Urinary bladder (tissue), 4 donors: ENCODE data around the gene C19orf81. TPM values are rescaled to one million over a fixed set of nuclear protein-coding genes. Genes with fewer than 3 reads are reported as not detected.
A peak's percentile ranks its signal among the peaks of the same experiment; 100 is the strongest.

Experiments used
- DNase-seq: peaks from one replicate; pipeline ENCODE4 v3.0.0-alpha.2; 2015; ENCODE audit errors: extremely low spot score
- H3K27ac ChIP-seq: one replicate; pipeline ENCODE4 v1.5.1; 2013; ENCODE audit warnings: low read depth, mild to moderate bottlenecking, moderate library complexity
- H3K36me3 ChIP-seq: one replicate; pipeline ENCODE4 v1.6.1; 2013; ENCODE audit warnings: mild to moderate bottlenecking, moderate library complexity; ENCODE audit not compliant: insufficient read depth
- H3K4me1 ChIP-seq: one replicate; pipeline ENCODE4 v1.6.1; 2013; ENCODE audit warnings: mild to moderate bottlenecking, moderate library complexity; ENCODE audit not compliant: insufficient read depth
- H3K4me3 ChIP-seq: one replicate; pipeline ENCODE4 v1.5.1; 2013; ENCODE audit warnings: low read depth, low read length
- WGBS: extraction: QIAGEN DNeasy Blood & Tissue Kit; methylation state at CpG from one replicate; pipeline ENCODE4 v1.1.7; 2013; 5-methylcytosine and 5-hydroxymethylcytosine counted together
- polyA plus RNA-seq: library from polyadenylated mRNA; stranded (reverse); fragments of 200-250 nt; gene quantifications from one replicate; pipeline ENCODE4 v1.2.3, GENCODE V29; 2013
- total RNA-seq: library from RNA; depleted of rRNA; stranded (reverse); fragments of >200 nt; gene quantifications from one replicate; pipeline ENCODE4 v1.2.3, GENCODE V29; 2014
- donor health status: healthy with polysubstance abuse.
- donor health status: healthy.

C19orf81 gene
- total and polyA plus RNA-seq, 2 donors, result 0.94 TPM; not detected in 1

DNA sequence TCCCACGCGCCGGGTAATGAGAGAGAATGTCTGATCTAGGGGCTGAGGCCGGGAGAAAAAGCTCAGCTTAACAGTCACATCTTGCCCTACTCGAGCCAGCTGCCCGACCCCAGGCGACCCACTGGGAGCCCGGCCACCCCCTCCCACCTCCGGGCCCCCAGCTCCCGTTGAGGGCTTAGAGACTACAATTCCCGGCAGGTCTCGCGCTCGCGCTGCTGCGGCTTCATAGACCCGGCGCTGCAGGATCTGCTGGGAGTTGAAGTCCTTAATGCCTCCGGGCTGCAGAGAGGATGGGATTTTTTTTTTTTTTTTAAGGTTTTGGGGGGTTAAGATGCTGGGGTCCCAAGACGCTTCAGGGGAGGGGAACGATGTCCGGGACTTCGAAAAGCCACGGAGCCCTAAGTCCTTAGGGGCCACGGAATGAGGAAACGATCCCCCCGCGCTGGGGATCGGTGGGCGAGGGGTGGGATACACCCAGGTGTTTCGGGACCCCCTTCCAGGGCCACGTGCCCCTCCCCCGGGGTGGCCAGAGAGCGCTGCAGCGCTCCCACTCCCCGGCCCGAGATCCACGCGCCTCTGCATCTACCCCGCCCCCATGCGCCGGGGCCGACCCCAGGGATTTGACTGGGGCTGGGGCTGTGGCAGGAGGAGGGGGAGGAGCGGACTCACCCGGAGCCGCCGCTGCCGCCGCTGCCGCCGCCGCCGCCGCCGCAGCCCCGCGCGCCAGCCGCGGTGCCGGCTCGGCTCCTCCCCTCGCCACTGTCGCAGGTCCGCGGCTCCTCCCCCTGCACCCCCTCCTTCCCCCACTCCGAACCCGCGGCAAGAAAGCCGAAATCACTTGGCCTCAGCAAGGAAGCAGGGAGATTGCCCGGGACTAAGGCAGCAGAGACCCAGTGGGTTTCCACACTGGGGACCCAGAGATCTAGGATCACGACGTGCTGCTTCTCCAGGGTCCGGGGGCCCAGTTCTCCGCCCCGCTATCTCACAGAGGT, 9.8 kb upstream of the C19orf81 start, which contains the start of gene SYT3:
Gene SYT3, minus strand, starts transcription at position 761 of the 992 bp plus-strand sequence. CDS start 2,470 bp downstream, outside the sequence.
- WGBS, result 2% methylated on average over 76 of the region's 76 CpGs
- Histone ChIP-seq H3K4me3 (peak within 1 kb of the TSS; percentile 43), H3K27ac (no peak within 1 kb of the TSS), H3K4me1 (no peaks in the 10 kb centered on the region), H3K36me3 (no peaks in the 10 kb centered on the region)
- DNase-seq, result no peak

DNA sequence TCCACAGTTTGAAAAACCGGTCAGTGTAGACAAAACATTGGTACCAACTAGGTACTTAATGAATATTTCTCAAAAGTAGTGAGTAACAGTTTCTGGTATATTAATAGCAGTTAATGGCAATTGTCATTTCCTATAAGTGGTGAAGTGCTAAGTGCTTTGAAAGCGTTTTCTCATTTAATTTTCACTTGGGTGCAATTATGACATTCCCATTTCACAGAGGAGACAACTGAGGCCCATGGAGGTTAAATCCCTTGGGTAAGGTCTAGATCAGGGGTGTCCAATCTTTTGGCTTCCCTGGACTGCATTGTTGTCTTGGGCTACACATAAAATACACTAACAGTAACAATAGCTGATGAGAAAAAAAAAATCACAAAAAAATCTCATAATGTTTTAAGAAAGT, 8.9 kb upstream of the C19orf81 start:
- WGBS, result 74% methylated on average over 2 of the region's 2 CpGs
- Histone ChIP-seq H3K4me3 (no peak overlapping the region), H3K36me3 (no peaks in the 10 kb centered on the region), H3K4me1 (no peaks in the 10 kb centered on the region), H3K27ac (no peak overlapping the region)
- DNase-seq, result no peak

GRCh38 chr19:50644315-50644915, 4.8 kb upstream of the C19orf81 start:
- Histone ChIP-seq H3K36me3 (no peaks in the 10 kb centered on the region), H3K27ac (no peak overlapping the region), H3K4me3 (no peak overlapping the region), H3K4me1 (no peaks in the 10 kb centered on the region)
- WGBS, result 36% methylated on average over 1 of the region's 1 CpG
- no peak for DNase-seq

- Histone ChIP-seq H3K4me1 (no peaks in the 10 kb centered on the region), H3K36me3 (no peaks in the 10 kb centered on the region), H3K4me3 (no peak overlapping the region), H3K27ac (no peak overlapping the region)
- WGBS, result 72% methylated on average over 6 of the region's 6 CpGs
- DNase-seq, result no peak
These were observed 4.1 kb upstream of the C19orf81 start for GRCh38 chr19:50645107-50645506.

DNA sequence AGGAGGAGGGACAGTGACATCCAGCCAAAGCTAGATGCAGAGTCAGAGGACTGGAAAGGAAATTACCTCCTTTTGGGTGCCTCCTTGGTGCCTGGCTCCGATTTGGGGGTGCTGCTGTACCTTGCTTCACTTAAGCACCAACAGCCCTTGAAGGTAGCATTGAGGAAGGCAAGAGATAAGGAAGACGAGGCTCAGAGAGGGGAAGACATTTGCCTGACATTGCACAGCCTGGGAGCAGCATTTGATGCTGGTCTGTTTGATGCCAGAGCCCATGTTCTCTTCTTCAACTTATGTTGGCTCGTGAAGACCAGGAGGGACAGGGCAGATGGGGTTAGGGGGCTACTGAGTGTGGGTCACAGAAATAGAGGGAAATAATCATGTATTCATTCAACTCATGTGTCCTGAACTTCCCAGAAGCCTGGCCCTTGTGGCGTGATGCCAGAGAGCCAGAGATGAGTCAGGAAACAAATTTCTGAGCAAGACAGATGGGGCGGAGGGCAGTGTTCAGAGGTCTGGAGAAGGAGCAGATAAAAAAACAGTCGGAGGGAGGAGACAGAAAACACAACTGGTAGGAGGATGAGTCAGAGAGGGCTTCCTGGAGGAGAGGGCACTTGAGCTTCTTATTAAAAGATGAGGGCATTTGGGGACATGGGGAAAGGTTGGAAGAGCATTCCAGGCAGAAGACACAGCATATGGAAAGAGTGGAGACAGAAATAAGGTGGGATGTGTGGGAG, 3.0 kb upstream of the C19orf81 start:
- no peak for DNase-seq
- H3K4me1 ChIP-seq, result no peaks in the 10 kb centered on the region
- H3K36me3 ChIP-seq, result no peaks in the 10 kb centered on the region
- WGBS, result 42% methylated on average over 6 of the region's 6 CpGs
- no peak overlapping the region for H3K4me3 ChIP-seq
- no peak overlapping the region for H3K27ac ChIP-seq

GRCh38 chr19:50647879-50648615, 1.2 kb upstream of the C19orf81 start:
- Histone ChIP-seq H3K4me3 (no peak overlapping the region), H3K4me1 (no peaks in the 10 kb centered on the region), H3K27ac (no peak overlapping the region), H3K36me3 (no peaks in the 10 kb centered on the region)
- WGBS, result 72% methylated on average over 10 of the region's 10 CpGs
- no peak for DNase-seq

DNA sequence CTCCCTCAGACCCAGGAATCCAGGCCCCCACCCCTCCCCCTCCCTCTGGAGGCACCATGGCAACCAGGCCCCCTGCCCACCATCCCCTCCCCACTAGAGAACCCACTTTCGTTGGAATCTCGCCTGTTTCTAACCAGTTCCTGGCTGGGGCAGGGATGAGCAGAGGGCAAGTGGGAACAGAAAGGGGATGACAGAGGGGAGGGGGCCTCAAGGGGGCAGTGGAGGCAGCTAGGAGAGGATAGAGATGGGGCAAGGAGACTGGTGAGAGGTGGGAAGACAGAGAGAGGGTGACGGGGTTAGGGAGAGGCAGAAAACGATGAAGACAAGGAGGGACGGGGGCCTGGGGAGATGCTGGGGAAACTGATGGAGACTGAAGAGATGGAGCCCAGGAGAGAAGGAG, 586 bp upstream of the C19orf81 start:
- no peak for DNase-seq
- WGBS, result 46% methylated on average over 5 of the region's 5 CpGs

DNA sequence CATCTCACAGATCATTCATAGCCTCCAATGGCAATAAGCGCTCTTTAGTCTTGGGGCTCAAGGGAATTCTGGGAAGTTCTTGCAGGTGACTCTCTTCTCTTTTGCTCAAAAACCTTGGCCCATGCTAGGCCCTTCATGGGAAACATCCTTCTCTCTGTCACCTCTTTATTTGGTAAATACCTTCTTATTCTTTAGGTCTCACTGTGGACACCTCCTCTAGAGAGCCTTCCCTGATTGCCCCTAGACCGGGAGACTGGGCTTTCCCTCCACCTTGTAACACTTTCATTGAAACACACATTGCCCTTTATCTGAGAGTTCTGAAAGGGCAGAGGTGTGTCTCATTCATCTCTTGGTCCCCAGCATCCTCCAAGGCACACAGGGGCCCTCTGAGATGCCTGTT, 1.9 kb downstream of the C19orf81 start:
- no peaks in the 10 kb centered on the region for H3K36me3 ChIP-seq
- WGBS, result 81% methylated on average over 2 of the region's 2 CpGs
- no peaks in the 10 kb centered on the region for H3K4me1 ChIP-seq
- DNase-seq, result no peak
- no peak overlapping the region for H3K27ac ChIP-seq
- H3K4me3 ChIP-seq, result no peak overlapping the region

More for the DNA sequence above, 586 bp upstream of the C19orf81 start:
- Histone ChIP-seq H3K4me1 (no peaks in the 10 kb centered on the region), H3K36me3 (no peaks in the 10 kb centered on the region), H3K4me3 (no peak overlapping the region), H3K27ac (no peak overlapping the region)

- DNase-seq, result no peak
- Histone ChIP-seq H3K27ac (no peak overlapping the region), H3K36me3 (no peaks in the 10 kb centered on the region), H3K4me3 (no peak overlapping the region), H3K4me1 (no peaks in the 10 kb centered on the region)
- 89% methylated on average over 6 of the region's 6 CpGs for WGBS
These were observed 3.5 kb downstream of the C19orf81 start for GRCh38 chr19:50652722-50653121.

- Histone ChIP-seq H3K36me3 (no peaks in the 10 kb centered on the region), H3K4me3 (no peak overlapping the region), H3K27ac (no peak overlapping the region), H3K4me1 (no peaks in the 10 kb centered on the region)
- no peak for DNase-seq
These were observed 5.6 kb downstream of the C19orf81 start for GRCh38 chr19:50654882-50655281.

DNA sequence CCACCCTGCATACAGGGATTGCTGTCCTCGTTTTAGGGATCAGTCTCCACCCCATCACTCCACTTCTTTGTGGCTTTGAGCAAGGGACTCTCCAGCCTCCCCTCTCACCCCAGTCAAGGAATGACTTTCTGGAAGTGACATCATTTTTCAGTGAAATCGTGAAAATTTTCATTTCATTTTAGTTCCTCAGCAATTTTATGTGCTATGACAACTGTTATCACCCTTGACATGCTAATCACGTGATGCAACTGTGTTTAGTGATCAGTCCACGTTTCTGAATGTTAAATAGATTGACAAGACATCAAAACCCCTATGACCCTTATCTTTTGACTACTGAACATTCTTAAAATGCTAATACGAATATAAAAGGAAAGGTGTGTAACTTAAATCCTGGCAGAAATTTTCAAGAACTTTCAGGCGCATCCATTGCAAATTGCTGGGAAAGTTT, 8.0 kb downstream of the C19orf81 start:
- Histone ChIP-seq H3K27ac (no peak overlapping the region), H3K4me3 (no peak overlapping the region), H3K36me3 (no peaks in the 10 kb centered on the region), H3K4me1 (no peaks in the 10 kb centered on the region)
- no peak for DNase-seq
- 56% methylated on average over 6 of the region's 6 CpGs for WGBS

- Histone ChIP-seq H3K4me3 (no peak overlapping the region), H3K36me3 (no peaks in the 10 kb centered on the region), H3K27ac (no peak overlapping the region), H3K4me1 (no peaks in the 10 kb centered on the region)
- WGBS, result 1% methylated on average over 38 of the region's 38 CpGs
- peak; percentile 94 for DNase-seq
These were observed 8.6 kb downstream of the C19orf81 start for GRCh38 chr19:50657712-50658440.
